GM19324 (cell line): ENCODE measurements around the gene PMVK.

Source experiments
- ATAC-seq: cut with Tn5 transposase; IDR thresholded peaks from one replicate; pipeline ENCODE4 v1.9.1; 2021; ENCODE audit warnings: mild to moderate bottlenecking, moderate library complexity; ENCODE audit not compliant: unreplicated experiment, low FRiP score

PMVK gene

DNA sequence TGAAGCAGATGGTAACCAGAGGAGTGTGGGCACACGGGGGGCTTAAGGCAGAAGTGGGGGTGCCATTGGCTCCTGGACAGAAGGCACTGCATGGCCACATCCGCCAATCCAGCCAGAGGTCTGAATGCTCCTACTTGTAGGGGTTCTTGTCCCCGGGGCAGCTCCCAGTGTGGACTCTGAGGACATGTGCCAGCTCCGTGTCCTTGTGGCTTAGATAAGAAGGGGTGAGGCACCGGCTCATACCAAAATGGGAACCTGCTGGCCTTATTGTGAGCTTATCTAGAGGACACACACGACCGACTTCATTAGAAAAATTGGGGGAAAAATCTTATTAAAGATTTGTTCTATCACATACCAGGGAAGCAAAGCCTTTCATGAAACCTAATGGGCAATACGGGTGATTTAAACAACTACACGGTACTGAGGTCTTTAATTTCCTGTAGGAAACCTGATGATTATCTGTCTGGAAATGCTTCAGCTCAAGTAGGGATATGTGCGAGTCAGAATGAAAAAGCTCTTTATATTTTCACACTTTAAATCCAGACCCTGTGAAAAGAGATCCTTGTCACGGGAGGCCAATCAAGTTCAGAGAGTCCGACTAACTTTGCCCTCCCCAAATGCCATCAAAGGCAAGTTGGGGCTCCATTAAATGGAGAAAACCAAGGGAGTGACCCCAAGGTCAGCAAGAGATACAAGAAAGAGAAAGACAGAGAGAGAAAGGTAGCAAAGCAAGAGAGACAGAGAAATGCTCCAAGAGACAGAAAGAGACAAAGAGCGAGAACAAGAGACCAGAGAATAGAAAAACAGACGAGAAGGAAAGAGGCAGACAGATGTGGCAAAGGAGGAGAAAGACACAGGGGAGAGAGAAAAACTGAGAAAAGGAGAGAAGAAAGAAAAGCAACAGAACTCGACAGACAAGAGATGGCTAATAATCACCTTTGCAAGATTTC is 52.3 kb downstream of the PMVK start:
- ATAC-seq: no peak

GRCh38 chr1:154881820-154882535 is 54.5 kb downstream of the PMVK start:
- ATAC-seq: no peak

DNA sequence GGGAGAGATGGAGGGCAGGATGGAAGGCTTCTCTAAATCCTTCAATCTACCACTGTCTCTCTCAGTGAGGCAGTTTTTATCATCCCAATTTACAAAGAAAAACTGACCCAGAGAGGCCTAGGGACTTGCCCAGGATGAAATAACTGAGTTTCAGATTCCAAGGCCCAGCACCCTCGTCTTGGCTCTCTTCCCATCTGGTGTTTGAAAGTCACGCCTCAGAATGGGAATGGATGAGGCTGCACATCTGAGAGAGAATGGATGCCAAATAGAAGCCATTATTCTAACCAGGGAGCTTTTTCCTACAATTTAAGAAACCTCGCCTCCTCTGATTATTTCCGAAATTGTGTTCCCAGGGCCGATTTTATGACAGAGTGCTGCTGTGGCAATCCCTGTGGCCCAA is 55.8 kb downstream of the PMVK start:
- no peak for ATAC-seq

DNA sequence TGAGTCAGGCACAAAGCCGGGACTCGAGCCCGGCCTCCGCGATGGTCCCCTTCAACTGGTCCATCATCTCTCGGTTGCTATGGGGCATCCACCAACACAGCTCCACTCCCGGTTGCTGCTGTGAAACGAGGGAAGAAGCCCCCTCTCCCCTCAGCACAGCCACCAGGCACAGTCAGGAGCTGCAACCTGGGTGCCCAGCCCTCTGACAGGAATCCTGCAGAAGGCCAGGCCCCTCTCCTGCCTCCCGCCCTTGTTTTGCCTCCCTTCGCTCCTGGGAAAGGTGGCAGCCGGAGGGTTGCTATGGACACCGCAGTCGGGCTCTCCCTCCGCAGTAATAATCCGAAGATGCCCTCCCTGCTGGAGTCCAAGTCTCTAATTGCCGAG is 57.5 kb downstream of the PMVK start:
- ATAC-seq: no peak

- no peak for ATAC-seq
Observed at GRCh38 chr1:154878371-154879037, 58.0 kb downstream of the PMVK start.

- no peak for ATAC-seq
Observed at GRCh38 chr1:154877370-154877974, 59.0 kb downstream of the PMVK start.

- ATAC-seq: no peak
Observed at GRCh38 chr1:154876842-154877369, 59.6 kb downstream of the PMVK start.
